PC-3 (cell line): ENCODE results near the gene LPAR1. TPM values are rescaled to one million over a fixed set of nuclear protein-coding genes. Genes with fewer than 3 reads are reported as not detected.
A peak's percentile ranks its signal among the peaks of the same experiment; 100 is the strongest.

Source experiments
- ATAC-seq: fragments of 200-7000 bp; cut with Tn5 transposase; 2 replicates; pipeline ENCODE4 v1.9.1; 2020; ENCODE audit warnings: mild to moderate bottlenecking, moderate library complexity
- BruUV-seq: library from RNA; stranded (reverse); fragments of 400-500 nt; replicated peaks from 2 replicates; lab custom pipeline; 2021; lab: Mats Ljungman, UMichigan
- CTCF ChIA-PET: fragments of 300-600 bp; sonication (Branson Sonifier 250); formaldehyde crosslinking; loops from one replicate; lab custom pipeline; 2022; ENCODE audit warnings: antibody characterized with exemption; lab: Charles Lee
- POLR2A ChIA-PET: fragments of 300-600 bp; sonication (Branson Sonifier 250); formaldehyde crosslinking; loops from one replicate; lab custom pipeline; 2022; ENCODE audit warnings: antibody characterized with exemption; ENCODE audit not compliant: unreplicated experiment; lab: Charles Lee
- DNase-seq: peaks from one replicate; pipeline ENCODE4 v3.0.0-alpha.2; 2015
- H2AFZ ChIP-seq: fragments of 300-600 bp; sonication (generic); 2 replicates; pipeline ENCODE4 v1.6.0; 2016; ENCODE audit warnings: antibody characterized with exemption, low read length
- H3F3A ChIP-seq: fragments of 300-600 bp; sonication (generic); one replicate; pipeline ENCODE4 v1.6.0; 2017; ENCODE audit warnings: antibody characterized with exemption, low read length, control low read depth, mild to moderate bottlenecking; ENCODE audit not compliant: unreplicated experiment
- H3K27ac ChIP-seq: fragments of 300-600 bp; sonication (generic); 2 replicates; pipeline ENCODE4 v1.5.1; 2016; ENCODE audit warnings: mild to moderate bottlenecking, low read length
- H3K27me3 ChIP-seq: fragments of 300-600 bp; sonication (generic); 2 replicates; pipeline ENCODE4 v1.6.1; 2016; ENCODE audit warnings: low read length, mixed read lengths
- H3K36me3 ChIP-seq: fragments of 300-600 bp; sonication (generic); 2 replicates; pipeline ENCODE4 v1.6.1; 2016; ENCODE audit warnings: low read depth, mixed run types, low read length, mixed read lengths
- H3K4me1 ChIP-seq: fragments of 300-600 bp; sonication (generic); 2 replicates; pipeline ENCODE4 v1.5.1; 2016; ENCODE audit warnings: low read length; ENCODE audit not compliant: insufficient read depth
- H3K4me2 ChIP-seq: fragments of 300-600 bp; sonication (generic); 2 replicates; pipeline ENCODE4 v1.6.0; 2016; ENCODE audit warnings: low read length
- H3K4me3 ChIP-seq: fragments of 300-600 bp; sonication (generic); 2 replicates; pipeline ENCODE4 v1.5.1; 2016; ENCODE audit warnings: mild to moderate bottlenecking, low read length, mixed read lengths
- H3K79me2 ChIP-seq: fragments of 300-600 bp; sonication (generic); 2 replicates; pipeline ENCODE4 v1.6.1; 2017; ENCODE audit warnings: low read length, mixed read lengths
- H3K9ac ChIP-seq: fragments of 300-600 bp; sonication (generic); 2 replicates; pipeline ENCODE4 v1.6.0; 2016; ENCODE audit warnings: mild to moderate bottlenecking, low read length
- H3K9me2 ChIP-seq: fragments of 300-600 bp; sonication (generic); replicated peaks from 2 replicates; pipeline ENCODE4 v1.6.1; 2016; ENCODE audit warnings: mixed run types, low read length, mixed read lengths
- H3K9me3 ChIP-seq: fragments of 300-600 bp; sonication (generic); 2 replicates; pipeline ENCODE4 v1.6.1; 2016; ENCODE audit warnings: low read length, mixed read lengths
- H4K20me1 ChIP-seq: fragments of 300-600 bp; sonication (generic); 2 replicates; pipeline ENCODE4 v1.6.1; 2016; ENCODE audit warnings: low read length, mixed read lengths
- CTCF ChIP-seq: fragments of 300-600 bp; sonication (generic); conservative IDR thresholded peaks from 2 replicates; pipeline ENCODE4 v1.5.1; 2017; ENCODE audit warnings: antibody characterized with exemption, low read depth, mild to moderate bottlenecking, low read length
- EZH2 ChIP-seq: fragments of 300-600 bp; sonication (generic); IDR thresholded peaks from one replicate; pipeline ENCODE4 v1.6.1; 2017; ENCODE audit warnings: antibody characterized with exemption, mild to moderate bottlenecking, low read length; ENCODE audit not compliant: unreplicated experiment
- EZH2phosphoT487 ChIP-seq: fragments of 300-600 bp; sonication (generic); IDR thresholded peaks from 2 replicates; pipeline ENCODE4 v1.6.1; 2018; ENCODE audit warnings: mild to moderate bottlenecking, antibody characterized with exemption, low read length, borderline replicate concordance
- intact Hi-C: fragments of 100-400 bp; cut with micrococcal nuclease; formaldehyde crosslinking; loops from 2 replicates; pipeline ENCODE4 v1.9.0; 2023
- total RNA-seq: library from RNA; depleted of rRNA; stranded (reverse); fragments of >200 nt; gene quantifications from 2 replicates; pipeline ENCODE4 v1.2.3, GENCODE V29; 2014

The LPAR1 gene
- total RNA-seq, 1 experiment from 2014 or later: 67.9 TPM

DNA sequence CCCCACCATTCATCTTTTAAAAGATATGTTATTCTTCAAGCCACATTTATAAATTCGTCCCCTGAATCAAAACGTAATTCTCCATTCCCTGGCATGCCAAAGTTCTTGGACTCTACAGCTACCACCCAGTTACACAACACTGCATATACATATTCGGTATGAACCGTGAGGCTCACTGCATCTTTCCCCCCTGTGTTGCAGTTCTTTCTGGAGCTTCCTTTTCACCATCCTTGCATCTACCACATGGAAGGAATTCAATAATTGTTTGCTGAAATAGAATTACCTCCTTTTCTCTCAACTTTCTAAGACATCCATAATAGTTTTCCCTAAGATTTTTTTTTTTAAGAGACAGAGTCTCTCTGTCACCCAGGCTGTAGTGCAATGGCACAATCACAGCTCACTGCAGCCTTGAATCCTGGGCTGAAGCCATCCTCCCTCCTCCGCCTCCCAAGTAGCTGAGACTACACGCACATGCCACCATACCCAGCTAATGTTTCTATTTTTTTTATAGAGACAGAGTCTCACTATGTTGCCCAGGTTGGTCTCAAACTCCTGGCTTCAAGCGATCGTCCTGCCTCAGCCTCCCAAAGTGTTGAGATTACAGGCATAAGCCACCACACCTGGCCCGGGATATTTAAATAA lies 3.3 kb downstream of the LPAR1 start:
- H3K4me3 ChIP-seq: peak overlapping the region; percentile 83
- BruUV-seq: no TSS peak
- peak overlapping the region; percentile 92 for H3K4me2 ChIP-seq
- H3K4me1 ChIP-seq: peaks cover 45% of the 10 kb centered on the region
- H3K9ac ChIP-seq: peak overlapping the region; percentile 89
- no peak for TF ChIP-seq EZH2phosphoT487
- no peak for TF ChIP-seq EZH2
- no peak for TF ChIP-seq CTCF
- H3K27me3 ChIP-seq: no peaks in the 10 kb centered on the region
- peaks cover 96% of the 10 kb centered on the region for H3K79me2 ChIP-seq
- H3F3A ChIP-seq: no peaks in the 10 kb centered on the region
- intact Hi-C loops: loop anchor here (5.0 kb wide), 4 partner anchors 123 to 398 kb away; no protein-coding TSS in a partner anchor
- CTCF ChIA-PET: interaction anchor here (0.6 kb wide), 1 partner anchor 383 kb away, joined by 3 read pairs; no protein-coding TSS in a partner anchor
- no peak overlapping the region for H2AFZ ChIP-seq
- H3K9me3 ChIP-seq: no peaks in the 10 kb centered on the region
- no peaks in the 10 kb centered on the region for H4K20me1 ChIP-seq
- H3K9me2 ChIP-seq: no peaks in the 10 kb centered on the region
- DNase-seq: peak; percentile 26
- POLR2A ChIA-PET: no interaction called here
- H3K36me3 ChIP-seq: peaks cover 30% of the 10 kb centered on the region
- peak overlapping the region; percentile 66 for H3K27ac ChIP-seq
- ATAC-seq: no peak

- H3K79me2 ChIP-seq: peaks cover 98% of the 10 kb centered on the region
- no peaks in the 10 kb centered on the region for H3F3A ChIP-seq
- no peak for ATAC-seq
- peak overlapping the region; percentile 83 for H3K4me3 ChIP-seq
- no peaks in the 10 kb centered on the region for H3K27me3 ChIP-seq
- H3K27ac ChIP-seq: peak overlapping the region; percentile 66
- H2AFZ ChIP-seq: no peak overlapping the region
- no peaks in the 10 kb centered on the region for H3K9me2 ChIP-seq
- no peak for DNase-seq
- TF ChIP-seq CTCF: no peak
- no peak for TF ChIP-seq EZH2phosphoT487
- no peak for TF ChIP-seq EZH2
- intact Hi-C loops: no loop called here
- peak overlapping the region; percentile 89 for H3K9ac ChIP-seq
- H3K4me2 ChIP-seq: peak overlapping the region; percentile 92
- BruUV-seq: no TSS peak
- POLR2A ChIA-PET: interaction anchor here (0.7 kb wide), 1 partner anchor 245 kb away, joined by 3 read pairs; no protein-coding TSS in a partner anchor
- no peaks in the 10 kb centered on the region for H4K20me1 ChIP-seq
- H3K4me1 ChIP-seq: peaks cover 41% of the 10 kb centered on the region
- CTCF ChIA-PET: no interaction called here
- H3K36me3 ChIP-seq: peaks cover 31% of the 10 kb centered on the region
- H3K9me3 ChIP-seq: no peaks in the 10 kb centered on the region
Measured at GRCh38 chr9:111034170-111034897, 3.9 kb downstream of the LPAR1 start.
